IPS-NIHi7 (cell line): Measurements from ENCODE around the gene CACNB3.
"Not testable (repeated sequence)": the region's sequence is repeated elsewhere in the genome, so short reads cannot be mapped to it uniquely, and the experiment has no call there.

Source experiments
- DNase-seq: peaks from one replicate; pipeline ENCODE4 v3.0.0; 2012; ENCODE audit warnings: mixed read lengths; ENCODE audit errors: extremely low spot score

Gene CACNB3

GRCh38 chr12:48854932-48855331 lies 36.6 kb downstream of the CACNB3 start:
- DNase-seq: not testable (repeated sequence)

GRCh38 chr12:48856379-48856778 lies 38.1 kb downstream of the CACNB3 start:
- no peak for DNase-seq

GRCh38 chr12:48857278-48857994 lies 39.1 kb downstream of the CACNB3 start:
- DNase-seq: no peak

GRCh38 chr12:48858043-48858442 lies 39.7 kb downstream of the CACNB3 start:
- no peak for DNase-seq

GRCh38 chr12:48859607-48860006 lies 41.3 kb downstream of the CACNB3 start:
- DNase-seq: no peak

GRCh38 chr12:48860236-48860635 lies 41.9 kb downstream of the CACNB3 start:
- not testable (repeated sequence) for DNase-seq

GRCh38 chr12:48861111-48861510 lies 42.8 kb downstream of the CACNB3 start:
- no peak for DNase-seq

- no peak for DNase-seq
Observed at GRCh38 chr12:48862760-48863159, 44.5 kb downstream of the CACNB3 start.

- DNase-seq: no peak
Observed at GRCh38 chr12:48863291-48863690, 45.0 kb downstream of the CACNB3 start.

- DNase-seq: peak; percentile 95
Observed at GRCh38 chr12:48865281-48866051, 47.2 kb downstream of the CACNB3 start, which contains the start of gene RND1. Gene RND1, minus strand, starts transcription at chr12:48865870. Its CDS starts 103 bp downstream, at chr12:48865767.

- DNase-seq: no peak
Observed at GRCh38 chr12:48866052-48866711, 47.9 kb downstream of the CACNB3 start.

- no peak for DNase-seq
Observed at GRCh38 chr12:48868451-48868850, 50.2 kb downstream of the CACNB3 start.

GRCh38 chr12:48869191-48869590 lies 50.9 kb downstream of the CACNB3 start:
- no peak for DNase-seq

GRCh38 chr12:48873096-48873495 lies 54.8 kb downstream of the CACNB3 start:
- no peak for DNase-seq

GRCh38 chr12:48873534-48873933 lies 55.2 kb downstream of the CACNB3 start:
- DNase-seq: not testable (repeated sequence)

- no peak for DNase-seq
Observed at GRCh38 chr12:48875944-48876515, 57.7 kb downstream of the CACNB3 start.
